ENCODE data around the gene NECTIN1. TPM values are rescaled to one million over a fixed set of nuclear protein-coding genes. Genes with fewer than 3 reads are reported as not detected.
A peak's percentile ranks its signal among the peaks of the same experiment; 100 is the strongest.

NECTIN1 gene
- total RNA-seq, 2 experiments from 2014 or later = 5.8 to 14.3 TPM

GRCh38 chr11:119641983-119642745, 86.8 kb downstream of the NECTIN1 start:
- no peak for TF ChIP-seq EZH2phosphoT487 (IDR thresholded peaks at IDR 0.05; ENCODE audit: borderline replicate concordance, low read depth, low read length)
- peak; percentile 80 for TF ChIP-seq CTCF (conservative IDR thresholded peaks at IDR 0.05; ENCODE audit: low read length)
- no peaks in the 10 kb centered on the region for H3K9me2 ChIP-seq (ENCODE audit: insufficient read depth, low read length)
- CTCF ChIA-PET (ENCODE audit: unreplicated experiment) = interaction anchor here (1.6 kb wide), 1 partner anchor 10 kb away, joined by 5 read pairs; no protein-coding TSS in a partner anchor
- POLR2A ChIA-PET = no interaction called here
- H4K20me1 ChIP-seq (ENCODE audit: insufficient read depth, low read length) = no peaks in the 10 kb centered on the region
- no peaks in the 10 kb centered on the region for H3K4me1 ChIP-seq (ENCODE audit: insufficient read depth, low read length, poor library complexity, severe bottlenecking)
- H3K4me3 ChIP-seq (ENCODE audit: low read depth, low read length, poor library complexity, severe bottlenecking) = no peak overlapping the region
- no peaks in the 10 kb centered on the region for H3K36me3 ChIP-seq (ENCODE audit: insufficient read depth, low read length)
- H3K9me3 ChIP-seq (ENCODE audit: low read length) = no peaks in the 10 kb centered on the region
- H3K27ac ChIP-seq (ENCODE audit: low read depth, low read length, poor library complexity, severe bottlenecking) = no peak overlapping the region
- no TSS peak for BruUV-seq (replicated peaks)
- H3K4me2 ChIP-seq (ENCODE audit: low read length) = no peak overlapping the region
- intact Hi-C loops (cut with micrococcal nuclease; ENCODE audit: unreplicated experiment) = no loop called here
- DNase-seq (ENCODE audit: low spot score) = peak; percentile 55
- no peaks in the 10 kb centered on the region for H3K79me2 ChIP-seq (ENCODE audit: insufficient read depth, low read depth, low read length)
- no peak overlapping the region for H2AFZ ChIP-seq (ENCODE audit: low read length)

GRCh38 chr11:119640541-119640940, 88.5 kb downstream of the NECTIN1 start:
- Histone ChIP-seq H3K36me3 (ENCODE audit: insufficient read depth, low read length) (no peaks in the 10 kb centered on the region), H3K27ac (ENCODE audit: low read depth, low read length, poor library complexity, severe bottlenecking) (no peak overlapping the region), H2AFZ (ENCODE audit: low read length) (no peak overlapping the region), H3K9me3 (ENCODE audit: low read length) (no peaks in the 10 kb centered on the region), H3K9me2 (ENCODE audit: insufficient read depth, low read length) (no peaks in the 10 kb centered on the region), H3K79me2 (ENCODE audit: insufficient read depth, low read depth, low read length) (no peaks in the 10 kb centered on the region), H3K4me2 (ENCODE audit: low read length) (no peak overlapping the region), H3K4me1 (ENCODE audit: insufficient read depth, low read length, poor library complexity, severe bottlenecking) (no peaks in the 10 kb centered on the region), H4K20me1 (ENCODE audit: insufficient read depth, low read length) (no peaks in the 10 kb centered on the region), H3K4me3 (ENCODE audit: low read depth, low read length, poor library complexity, severe bottlenecking) (no peak overlapping the region)
- TF ChIP-seq CTCF (conservative IDR thresholded peaks at IDR 0.05; ENCODE audit: low read length) (no peak), EZH2phosphoT487 (IDR thresholded peaks at IDR 0.05; ENCODE audit: borderline replicate concordance, low read depth, low read length) (no peak)
- CTCF ChIA-PET (ENCODE audit: unreplicated experiment) = no interaction called here
- no TSS peak for BruUV-seq (replicated peaks)
- no peak for DNase-seq (ENCODE audit: low spot score)
- POLR2A ChIA-PET = no interaction called here
- intact Hi-C loops (cut with micrococcal nuclease; ENCODE audit: unreplicated experiment) = no loop called here

GRCh38 chr11:119639642-119640205, 89.3 kb downstream of the NECTIN1 start:
- TF ChIP-seq EZH2phosphoT487 (IDR thresholded peaks at IDR 0.05; ENCODE audit: borderline replicate concordance, low read depth, low read length) (no peak), CTCF (conservative IDR thresholded peaks at IDR 0.05; ENCODE audit: low read length) (no peak)
- no peak for DNase-seq (ENCODE audit: low spot score)
- Histone ChIP-seq H3K4me2 (ENCODE audit: low read length) (no peak overlapping the region), H3K9me2 (ENCODE audit: insufficient read depth, low read length) (no peaks in the 10 kb centered on the region), H3K27ac (ENCODE audit: low read depth, low read length, poor library complexity, severe bottlenecking) (no peak overlapping the region), H3K79me2 (ENCODE audit: insufficient read depth, low read depth, low read length) (no peaks in the 10 kb centered on the region), H3K9me3 (ENCODE audit: low read length) (no peaks in the 10 kb centered on the region), H4K20me1 (ENCODE audit: insufficient read depth, low read length) (no peaks in the 10 kb centered on the region), H3K36me3 (ENCODE audit: insufficient read depth, low read length) (no peaks in the 10 kb centered on the region), H2AFZ (ENCODE audit: low read length) (no peak overlapping the region), H3K4me3 (ENCODE audit: low read depth, low read length, poor library complexity, severe bottlenecking) (no peak overlapping the region), H3K4me1 (ENCODE audit: insufficient read depth, low read length, poor library complexity, severe bottlenecking) (no peaks in the 10 kb centered on the region)
- POLR2A ChIA-PET = no interaction called here
- intact Hi-C loops (cut with micrococcal nuclease; ENCODE audit: unreplicated experiment) = no loop called here
- BruUV-seq (replicated peaks) = no TSS peak
- CTCF ChIA-PET (ENCODE audit: unreplicated experiment) = no interaction called here

All from OCI-LY7 (cell line).